Sigmoid colon (tissue), 4 donors: ENCODE results near the gene UBR3.

ENCODE experiments used
- CTCF ChIP-seq, 4 experiments: fragments of 450-650 bp in 3 of 4; fragments of 200-600 bp in 1 of 4; IDR thresholded peaks; one replicate each; pipeline ENCODE4 v1.5.1; 2016 to 2019; ENCODE audit warnings: antibody characterized with exemption in 4 of 4, mild to moderate bottlenecking in 3 of 4, moderate library complexity in 2 of 4
- POLR2AphosphoS5 ChIP-seq, 4 donors: sonication (generic); formaldehyde crosslinking; IDR thresholded peaks; one replicate each; pipeline ENCODE4 v1.6.1; 2017; ENCODE audit warnings: antibody characterized with exemption in 4 of 4

GRCh38 chr2:170031288-170031687 is 204.0 kb downstream of the UBR3 start:
- TF ChIP-seq CTCF (IDR thresholded peaks at IDR 0.05) (no peak), POLR2AphosphoS5 (IDR thresholded peaks at IDR 0.05) (no peak)
